Endothelial cell of umbilical vein (primary cell): ENCODE measurements around the gene CTIF. TPM values are rescaled to one million over a fixed set of nuclear protein-coding genes. Genes with fewer than 3 reads are reported as not detected.

Experiments used
- BruUV-seq: library from RNA; stranded (reverse); fragments of 400-500 nt; replicated peaks from 2 replicates; lab custom pipeline; 2021; lab: Mats Ljungman, UMichigan
- CTCF ChIA-PET: fragments of 300-600, 350-600 bp; sonication (Branson Sonifier 250); formaldehyde crosslinking; loops from one replicate; lab custom pipeline; 2021; ENCODE audit warnings: antibody characterized with exemption, inconsistent platforms; lab: Charles Lee
- POLR2A ChIA-PET: fragments of 300-600, 350-600 bp; sonication (Branson Sonifier 250); formaldehyde crosslinking; loops from one replicate; lab custom pipeline; 2021; ENCODE audit warnings: antibody characterized with exemption, inconsistent platforms; lab: Charles Lee
- DNase-seq: peaks from one replicate; pipeline ENCODE4 v3.0.0-alpha.2; 2011; ENCODE audit warnings: low read depth, low spot score
- FAIRE-seq: peaks from 2 replicates; lab custom pipeline; 2011; peaks lifted over from hg19 to GRCh38; lab: Jason Lieb, UNC
- H2AFZ ChIP-seq: 2 replicates; pipeline ENCODE4 v1.6.0; 2012; ENCODE audit warnings: low read depth, low read length, control low read depth, inconsistent platforms
- H3K27ac ChIP-seq: 2 replicates; pipeline ENCODE4 v1.5.1; 2011; ENCODE audit warnings: low read depth, mild to moderate bottlenecking, control low read depth, low read length, moderate library complexity; ENCODE audit not compliant: insufficient read depth
- H3K27me3 ChIP-seq, 2 experiments: 2 replicates each; pipeline versions ENCODE4 v1.6.0 to v1.6.1; 2011; ENCODE audit warnings: low read length in 2 of 2, mixed read lengths in 1 of 2; ENCODE audit not compliant: control insufficient read depth in 2 of 2, insufficient read depth in 2 of 2
- H3K36me3 ChIP-seq, 2 experiments: 2 replicates in 1 of 2; 3 replicates in 1 of 2; pipeline ENCODE4 v1.5.1; 2011; ENCODE audit warnings: low read length in 2 of 2, mild to moderate bottlenecking in 1 of 2, moderate library complexity in 1 of 2; ENCODE audit not compliant: control insufficient read depth in 2 of 2, insufficient read depth in 2 of 2; ENCODE audit errors: extremely low read depth in 1 of 2
- H3K4me1 ChIP-seq: 3 replicates; pipeline ENCODE4 v1.5.1; 2011; ENCODE audit warnings: mild to moderate bottlenecking, low read length; ENCODE audit not compliant: control insufficient read depth, insufficient read depth; ENCODE audit errors: extremely low read depth
- H3K4me2 ChIP-seq: 2 replicates; pipeline ENCODE4 v1.6.1; 2011; ENCODE audit warnings: low read length, control low read depth, mixed read lengths; ENCODE audit not compliant: insufficient read depth
- H3K4me3 ChIP-seq, 3 experiments: fragments of 200-600 bp in 1 of 3; sonication (generic), shearing (Covaris generic) in 1 of 3; replicated peaks in 1 of 3; 2 replicates each; pipeline ENCODE4 v1.5.1; 2011 to 2016; ENCODE audit warnings: control low read depth in 3 of 3, low read length in 3 of 3, mild to moderate bottlenecking in 2 of 3, inconsistent platforms in 1 of 3, low read depth in 1 of 3, moderate library complexity in 1 of 3; ENCODE audit not compliant: insufficient read depth in 1 of 3
- H3K79me2 ChIP-seq: 2 replicates; pipeline ENCODE4 v1.6.0; 2012; ENCODE audit warnings: low read length, inconsistent platforms; ENCODE audit not compliant: control insufficient read depth, insufficient read depth
- H3K9ac ChIP-seq: replicated peaks from 2 replicates; pipeline ENCODE3; 2011; ENCODE audit warnings: low read length, control low read depth; ENCODE audit not compliant: insufficient read depth; ENCODE audit errors: extremely low read depth
- H3K9me1 ChIP-seq: replicated peaks from 3 replicates; pipeline ENCODE4 v1.6.0; 2011; ENCODE audit warnings: mild to moderate bottlenecking, low read length; ENCODE audit not compliant: control insufficient read depth, insufficient read depth; ENCODE audit errors: extremely low read depth
- H3K9me3 ChIP-seq: replicated peaks from 2 replicates; pipeline ENCODE4 v1.5.1; 2012; ENCODE audit warnings: low read length, inconsistent platforms; ENCODE audit not compliant: control insufficient read depth, insufficient read depth
- H4K20me1 ChIP-seq: replicated peaks from 2 replicates; pipeline ENCODE3; 2011; ENCODE audit warnings: mild to moderate bottlenecking, low read length; ENCODE audit not compliant: control insufficient read depth, insufficient read depth; ENCODE audit errors: extremely low read depth
- CTCF ChIP-seq, 2 donors: IDR thresholded peaks; 1 replicate in 1 of 2; 2 replicates in 1 of 2; pipeline ENCODE4 v1.5.1; 2011; ENCODE audit warnings: low read length in 2 of 2, mild to moderate bottlenecking in 2 of 2, moderate library complexity in 2 of 2, control low read depth in 1 of 2, inconsistent platforms in 1 of 2, low read depth in 1 of 2; ENCODE audit not compliant: insufficient read depth in 1 of 2; ENCODE audit errors: extremely low read depth in 1 of 2
- EZH2 ChIP-seq: IDR thresholded peaks from 2 replicates; pipeline ENCODE4 v1.6.1; 2012; ENCODE audit warnings: borderline replicate concordance, low read depth, mild to moderate bottlenecking, moderate library complexity, low read length, inconsistent platforms; ENCODE audit not compliant: severe bottlenecking
- FOS ChIP-seq: IDR thresholded peaks from 2 replicates; pipeline ENCODE4 v1.6.1; 2011; ENCODE audit warnings: mild to moderate bottlenecking, low read length, moderate library complexity, borderline replicate concordance; ENCODE audit not compliant: insufficient read depth
- GATA2 ChIP-seq: IDR thresholded peaks from 2 replicates; pipeline ENCODE4 v1.7.0; 2011; ENCODE audit warnings: low read depth, mild to moderate bottlenecking, moderate library complexity, mixed read lengths, low read length; ENCODE audit not compliant: insufficient read length, insufficient read depth
- JUN ChIP-seq: IDR thresholded peaks from 2 replicates; pipeline ENCODE4 v1.6.1; 2011; ENCODE audit warnings: borderline replicate concordance, low read depth; ENCODE audit not compliant: insufficient read length, insufficient read depth
- MAX ChIP-seq: IDR thresholded peaks from 2 replicates; pipeline ENCODE4 v1.6.1; 2011; ENCODE audit not compliant: insufficient read depth, insufficient read length
- MYC ChIP-seq: IDR thresholded peaks from one replicate; pipeline ENCODE4 v1.6.1; 2011; ENCODE audit warnings: mild to moderate bottlenecking, low read depth, low read length
- POLR2A ChIP-seq: IDR thresholded peaks from 2 replicates; pipeline ENCODE4 v1.6.1; 2012; ENCODE audit warnings: low read depth, mild to moderate bottlenecking, control low read depth, low read length
- POLR2AphosphoS5 ChIP-seq: IDR thresholded peaks from 2 replicates; pipeline ENCODE4 v1.6.1; 2012; ENCODE audit warnings: low read depth, mild to moderate bottlenecking, control low read depth, low read length, moderate library complexity; ENCODE audit not compliant: insufficient read depth
- dilution Hi-C: fragments of 300-500 bp; cut with MboI; formaldehyde crosslinking; loops from one replicate; pipeline ENCODE4 v1.15.0; 2019; ENCODE audit warnings: low sequenced_read_pairs; ENCODE audit not compliant: extremely low pct_ligation_motif_present
- intact Hi-C: fragments of 100-400 bp; cut with micrococcal nuclease; formaldehyde crosslinking; loops from one replicate; pipeline ENCODE4 v1.10.0; 2022
- polyA plus RNA-seq, 4 experiments: library from polyadenylated mRNA; depleted of rRNA in 3 of 4; stranded (reverse) in 3 of 4; unstranded in 1 of 4; fragments of >200 nt; gene quantifications; 2 replicates each; pipeline versions ENCODE4 v1.2.1 to v1.2.3, GENCODE V29; 2011 to 2012; ENCODE audit warnings: missing spikeins in 1 of 4
- total RNA-seq: library from RNA; stranded (reverse); gene quantifications from 2 replicates; pipeline ENCODE4 v1.2.3, GENCODE V29; 2021

The CTIF gene
- total and polyA plus RNA-seq, 2 donors (not counting 3 experiments of a cell fraction or from before 2014, with no cell fraction given) = 20.9 to 57.7 TPM

- H3K36me3 ChIP-seq = no peaks in the 10 kb centered on the region
- no peaks in the 10 kb centered on the region for H3K9me3 ChIP-seq
- ChIA-PET CTCF (no interaction called here), POLR2A (no interaction called here)
- no peak for TF ChIP-seq FOS
- TF ChIP-seq GATA2 = no peak
- no peak for TF ChIP-seq CTCF (IDR thresholded peaks at IDR 0.05; ENCODE audit: extremely low read depth in 1 of 2, insufficient read depth in 1 of 2, low read depth in 1 of 2, low read length in 2 of 2)
- TF ChIP-seq JUN = no peak
- no peak for TF ChIP-seq POLR2A
- TF ChIP-seq POLR2AphosphoS5 = no peak
- TF ChIP-seq MYC = no peak
- no peak for TF ChIP-seq MAX
- no peak for TF ChIP-seq EZH2
- FAIRE-seq (no peak), DNase-seq (no peak)
- no peak overlapping the region for H3K4me2 ChIP-seq
- dilution Hi-C loops (no loop called here), intact Hi-C loops (loop anchor here (10.0 kb wide), 1 partner anchor 525 kb away; no protein-coding TSS in a partner anchor)
- no peak overlapping the region for H3K9ac ChIP-seq
- no peaks in the 10 kb centered on the region for H4K20me1 ChIP-seq
- BruUV-seq = no TSS peak
- H3K27ac ChIP-seq = no peak overlapping the region
- H3K4me3 ChIP-seq = no peak overlapping the region
- H3K79me2 ChIP-seq = no peaks in the 10 kb centered on the region
- H3K9me1 ChIP-seq = no peaks in the 10 kb centered on the region
- peaks cover 2 to 21% of the 10 kb centered on the region in 2 experiments for H3K27me3 ChIP-seq
- no peak overlapping the region for H2AFZ ChIP-seq
- H3K4me1 ChIP-seq = peaks cover 9% of the 10 kb centered on the region
These were observed 9.0 kb upstream of the CTIF start for GRCh38 chr18:48529796-48530195.
